Left ventricle myocardium inferior (tissue), 1 donor: ENCODE measurements around the gene ISG20L2. TPM values are rescaled to one million over a fixed set of nuclear protein-coding genes. Genes with fewer than 3 reads are reported as not detected.

Source experiments
- DNase-seq: peaks from one replicate; pipeline ENCODE4 v3.0.0-alpha.2; 2020
- H3K27ac ChIP-seq: fragments of 200-600 bp; replicated peaks from 2 replicates; pipeline ENCODE4 v1.8.0; 2021
- H3K27me3 ChIP-seq: fragments of 200-600 bp; 2 replicates; pipeline ENCODE4 v1.8.0; 2021; ENCODE audit warnings: low read depth
- H3K36me3 ChIP-seq: fragments of 200-600 bp; 2 replicates; pipeline ENCODE4 v1.8.0; 2021
- H3K4me1 ChIP-seq: fragments of 200-600 bp; 2 replicates; pipeline ENCODE4 v1.8.0; 2021
- H3K4me3 ChIP-seq: fragments of 200-600 bp; 2 replicates; pipeline ENCODE4 v1.8.0; 2021; ENCODE audit warnings: mild to moderate bottlenecking, moderate library complexity
- H3K9me3 ChIP-seq: fragments of 200-600 bp; replicated peaks from 2 replicates; pipeline ENCODE4 v1.8.0; 2021
- intact Hi-C: fragments of 100-400 bp; cut with micrococcal nuclease; formaldehyde crosslinking; loops from one replicate; pipeline ENCODE4 v1.11.0; 2022
- total RNA-seq: library from RNA; stranded (reverse); fragmentation: NEBNext Ultra II Directional; extraction: Animal tissue kit (Norgen Biotek cat#: 25700); gene quantifications from one replicate; pipeline ENCODE4 v1.2.1, GENCODE V29; 2021
- TF ChIP-seq, protein P1 (sequence below): fragments of 200-600 bp; IDR thresholded peaks from 2 replicates; pipeline ENCODE4 v1.8.0; 2021; ENCODE audit warnings: antibody characterized with exemption, mild to moderate bottlenecking, borderline replicate concordance
- donor health status: DM: no; HTN: yes; CAD: no; lungs with severe emphysema.

The ISG20L2 gene
- total RNA-seq, 1 donor from 2014 or later: 11.5 TPM

- peak; percentile 41 for DNase-seq
- peaks cover 8% of the 10 kb centered on the region for H3K36me3 ChIP-seq
- H3K9me3 ChIP-seq: no peaks in the 10 kb centered on the region
- H3K4me1 ChIP-seq: peaks cover 88% of the 10 kb centered on the region
- H3K4me3 ChIP-seq: peak overlapping the region; percentile 7
- TF ChIP-seq, protein P1, sequence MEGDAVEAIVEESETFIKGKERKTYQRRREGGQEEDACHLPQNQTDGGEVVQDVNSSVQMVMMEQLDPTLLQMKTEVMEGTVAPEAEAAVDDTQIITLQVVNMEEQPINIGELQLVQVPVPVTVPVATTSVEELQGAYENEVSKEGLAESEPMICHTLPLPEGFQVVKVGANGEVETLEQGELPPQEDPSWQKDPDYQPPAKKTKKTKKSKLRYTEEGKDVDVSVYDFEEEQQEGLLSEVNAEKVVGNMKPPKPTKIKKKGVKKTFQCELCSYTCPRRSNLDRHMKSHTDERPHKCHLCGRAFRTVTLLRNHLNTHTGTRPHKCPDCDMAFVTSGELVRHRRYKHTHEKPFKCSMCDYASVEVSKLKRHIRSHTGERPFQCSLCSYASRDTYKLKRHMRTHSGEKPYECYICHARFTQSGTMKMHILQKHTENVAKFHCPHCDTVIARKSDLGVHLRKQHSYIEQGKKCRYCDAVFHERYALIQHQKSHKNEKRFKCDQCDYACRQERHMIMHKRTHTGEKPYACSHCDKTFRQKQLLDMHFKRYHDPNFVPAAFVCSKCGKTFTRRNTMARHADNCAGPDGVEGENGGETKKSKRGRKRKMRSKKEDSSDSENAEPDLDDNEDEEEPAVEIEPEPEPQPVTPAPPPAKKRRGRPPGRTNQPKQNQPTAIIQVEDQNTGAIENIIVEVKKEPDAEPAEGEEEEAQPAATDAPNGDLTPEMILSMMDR: no peak
- H3K27me3 ChIP-seq: no peaks in the 10 kb centered on the region
- intact Hi-C loops: no loop called here
- peak overlapping the region; percentile 58 for H3K27ac ChIP-seq
Measured at GRCh38 chr1:156772728-156773497, 44.3 kb upstream of the ISG20L2 start.

GRCh38 chr1:156772222-156772621 lies 43.7 kb upstream of the ISG20L2 start:
- no peaks in the 10 kb centered on the region for H3K9me3 ChIP-seq
- TF ChIP-seq, protein P1: no peak
- H3K36me3 ChIP-seq: peaks cover 8% of the 10 kb centered on the region
- intact Hi-C loops: no loop called here
- H3K27ac ChIP-seq: no peak overlapping the region
- no peaks in the 10 kb centered on the region for H3K27me3 ChIP-seq
- H3K4me3 ChIP-seq: no peak overlapping the region
- no peak for DNase-seq
- H3K4me1 ChIP-seq: peaks cover 87% of the 10 kb centered on the region

GRCh38 chr1:156768610-156769295 lies 40.2 kb upstream of the ISG20L2 start:
- Histone ChIP-seq H3K36me3 (peaks cover 8% of the 10 kb centered on the region), H3K4me3 (peak overlapping the region; percentile 97), H3K4me1 (peaks cover 74% of the 10 kb centered on the region), H3K9me3 (no peaks in the 10 kb centered on the region), H3K27me3 (no peaks in the 10 kb centered on the region), H3K27ac (peak overlapping the region; percentile 88)
- no peak for DNase-seq
- TF ChIP-seq, protein P1: no peak
- intact Hi-C loops: no loop called here

GRCh38 chr1:156767879-156768604 lies 39.5 kb upstream of the ISG20L2 start:
- TF ChIP-seq, protein P1: no peak
- Histone ChIP-seq H3K9me3 (no peaks in the 10 kb centered on the region), H3K36me3 (peaks cover 8% of the 10 kb centered on the region), H3K4me3 (peak overlapping the region; percentile 97), H3K27me3 (no peaks in the 10 kb centered on the region), H3K27ac (peak overlapping the region; percentile 88), H3K4me1 (peaks cover 67% of the 10 kb centered on the region)
- intact Hi-C loops: no loop called here
- DNase-seq: peak; percentile 40

GRCh38 chr1:156767101-156767878 lies 38.7 kb upstream of the ISG20L2 start, which contains the start of gene PRCC:
TSS of gene PRCC (plus strand) at chr1:156767535. CDS start at chr1:156767772, 237 bp downstream.
- no peaks in the 10 kb centered on the region for H3K9me3 ChIP-seq
- peak within 1 kb of the TSS; percentile 88 for H3K27ac ChIP-seq
- peaks cover 8% of the 10 kb centered on the region for H3K36me3 ChIP-seq
- peaks cover 60% of the 10 kb centered on the region for H3K4me1 ChIP-seq
- H3K4me3 ChIP-seq: peak within 1 kb of the TSS; percentile 97
- H3K27me3 ChIP-seq: no peaks in the 10 kb centered on the region
- intact Hi-C loops: no loop called here
- TF ChIP-seq, protein P1: no peak
- DNase-seq: peak; percentile 97
